GM12875 (cell line): Measurements from ENCODE around the gene ZPR1.
"Not testable (repeated sequence)": the region's sequence is repeated elsewhere in the genome, so short reads cannot be mapped to it uniquely, and the experiment has no call there.

Source experiments
- H3K4me3 ChIP-seq: one replicate; pipeline ENCODE4 v1.5.1; 2011; ENCODE audit warnings: low read depth, low read length, control low read depth
- TF ChIP-seq, protein P1 (sequence below): IDR thresholded peaks from 2 replicates; pipeline ENCODE4 v1.5.1; 2011; ENCODE audit warnings: low read depth, mild to moderate bottlenecking, control low read depth, inconsistent platforms, low read length, moderate library complexity, borderline replicate concordance; ENCODE audit not compliant: insufficient read depth

Gene ZPR1, protein sequence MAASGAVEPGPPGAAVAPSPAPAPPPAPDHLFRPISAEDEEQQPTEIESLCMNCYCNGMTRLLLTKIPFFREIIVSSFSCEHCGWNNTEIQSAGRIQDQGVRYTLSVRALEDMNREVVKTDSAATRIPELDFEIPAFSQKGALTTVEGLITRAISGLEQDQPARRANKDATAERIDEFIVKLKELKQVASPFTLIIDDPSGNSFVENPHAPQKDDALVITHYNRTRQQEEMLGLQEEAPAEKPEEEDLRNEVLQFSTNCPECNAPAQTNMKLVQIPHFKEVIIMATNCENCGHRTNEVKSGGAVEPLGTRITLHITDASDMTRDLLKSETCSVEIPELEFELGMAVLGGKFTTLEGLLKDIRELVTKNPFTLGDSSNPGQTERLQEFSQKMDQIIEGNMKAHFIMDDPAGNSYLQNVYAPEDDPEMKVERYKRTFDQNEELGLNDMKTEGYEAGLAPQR

DNA sequence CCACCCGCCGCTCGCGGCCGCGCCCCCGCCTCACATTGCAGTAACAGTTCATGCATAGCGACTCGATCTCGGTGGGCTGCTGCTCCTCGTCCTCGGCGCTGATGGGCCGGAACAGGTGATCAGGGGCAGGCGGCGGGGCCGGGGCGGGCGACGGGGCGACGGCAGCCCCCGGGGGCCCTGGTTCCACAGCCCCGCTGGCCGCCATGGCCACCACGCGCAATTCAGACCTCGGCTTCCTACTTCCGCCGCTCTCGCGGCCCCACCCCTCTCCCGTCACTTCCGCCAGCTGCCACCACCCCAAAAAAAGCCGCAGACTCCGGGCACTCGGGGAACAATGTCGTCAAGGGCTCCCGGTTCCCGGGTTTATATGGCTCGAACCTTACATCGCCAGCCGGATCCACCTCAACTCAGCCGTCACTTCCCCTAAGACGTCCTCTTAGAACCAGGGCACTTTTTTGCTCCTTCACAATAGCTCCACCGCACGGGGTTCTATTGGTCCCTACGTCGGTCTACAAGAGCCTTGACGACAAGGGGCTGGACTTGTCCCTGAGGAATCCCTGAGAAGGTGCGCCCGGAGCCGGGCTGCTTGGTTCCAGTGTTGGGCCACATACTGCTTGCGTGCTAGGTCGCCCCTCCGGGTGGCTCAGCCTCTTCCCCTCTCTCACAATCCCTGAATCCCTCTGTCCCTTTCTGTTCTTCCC is at the start of gene ZPR1:
ZPR1 (minus strand) TSS at position 238 of the 701 bp plus-strand sequence; CDS start at position 205, 33 bp downstream.
- H3K4me3 ChIP-seq = peak within 1 kb of the TSS; percentile 85
- TF ChIP-seq, protein P1, sequence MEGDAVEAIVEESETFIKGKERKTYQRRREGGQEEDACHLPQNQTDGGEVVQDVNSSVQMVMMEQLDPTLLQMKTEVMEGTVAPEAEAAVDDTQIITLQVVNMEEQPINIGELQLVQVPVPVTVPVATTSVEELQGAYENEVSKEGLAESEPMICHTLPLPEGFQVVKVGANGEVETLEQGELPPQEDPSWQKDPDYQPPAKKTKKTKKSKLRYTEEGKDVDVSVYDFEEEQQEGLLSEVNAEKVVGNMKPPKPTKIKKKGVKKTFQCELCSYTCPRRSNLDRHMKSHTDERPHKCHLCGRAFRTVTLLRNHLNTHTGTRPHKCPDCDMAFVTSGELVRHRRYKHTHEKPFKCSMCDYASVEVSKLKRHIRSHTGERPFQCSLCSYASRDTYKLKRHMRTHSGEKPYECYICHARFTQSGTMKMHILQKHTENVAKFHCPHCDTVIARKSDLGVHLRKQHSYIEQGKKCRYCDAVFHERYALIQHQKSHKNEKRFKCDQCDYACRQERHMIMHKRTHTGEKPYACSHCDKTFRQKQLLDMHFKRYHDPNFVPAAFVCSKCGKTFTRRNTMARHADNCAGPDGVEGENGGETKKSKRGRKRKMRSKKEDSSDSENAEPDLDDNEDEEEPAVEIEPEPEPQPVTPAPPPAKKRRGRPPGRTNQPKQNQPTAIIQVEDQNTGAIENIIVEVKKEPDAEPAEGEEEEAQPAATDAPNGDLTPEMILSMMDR = no peak

DNA sequence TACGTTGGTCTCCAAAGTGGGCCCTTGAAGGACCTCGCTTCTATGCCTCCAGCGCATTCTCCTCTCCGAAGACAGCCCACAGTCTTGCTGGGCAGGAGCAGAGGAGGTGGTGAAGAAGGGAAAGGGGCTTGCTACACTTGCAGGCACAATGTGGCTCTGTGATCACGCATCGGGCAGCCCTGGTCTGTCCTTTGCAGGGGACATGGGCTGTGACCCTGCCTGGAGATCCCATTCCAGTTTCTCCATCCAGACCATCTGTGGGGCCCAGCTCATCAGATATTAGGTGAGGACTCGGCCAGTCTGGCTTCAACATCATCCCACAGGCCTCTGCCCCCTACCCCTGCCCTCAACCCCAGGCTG is 48.8 kb upstream of the ZPR1 start:
- H3K4me3 ChIP-seq = no peak overlapping the region
- TF ChIP-seq, protein P1 = no peak

GRCh38 chr11:116835791-116836631 is 48.2 kb upstream of the ZPR1 start:
- peak overlapping the region; percentile 53 for H3K4me3 ChIP-seq
- TF ChIP-seq, protein P1 = peak; percentile 74

GRCh38 chr11:116835042-116835772 is 47.4 kb upstream of the ZPR1 start:
- H3K4me3 ChIP-seq = peak overlapping the region; percentile 53

DNA sequence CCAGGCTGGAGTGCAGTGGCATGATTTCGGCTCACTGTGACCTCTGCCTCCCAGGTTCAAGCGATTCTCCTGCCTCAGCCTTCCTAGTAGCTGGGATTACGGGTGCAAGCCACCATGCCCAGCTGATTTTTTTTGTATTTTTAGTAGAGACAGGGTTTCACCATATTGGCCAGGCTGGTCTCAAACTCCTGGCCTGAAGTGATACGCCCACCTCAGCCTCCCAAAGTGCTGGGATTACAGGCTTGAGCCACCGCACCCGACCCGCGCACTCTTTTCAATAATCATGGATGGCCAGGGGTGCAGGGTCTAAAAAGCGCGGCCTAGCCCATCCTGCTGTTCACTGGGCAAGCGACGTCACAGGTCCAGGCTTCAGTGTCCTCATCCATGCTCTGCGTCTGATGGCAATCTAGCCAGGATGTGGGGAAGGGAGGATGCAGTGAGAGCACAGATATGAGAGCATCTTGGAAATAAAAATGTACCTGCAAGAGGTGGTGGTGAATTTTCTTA is 46.8 kb upstream of the ZPR1 start:
- not testable (repeated sequence) for H3K4me3 ChIP-seq

More at GRCh38 chr11:116835042-116835772, 47.4 kb upstream of the ZPR1 start:
- TF ChIP-seq, protein P1 = no peak

- no peak overlapping the region for H3K4me3 ChIP-seq
- TF ChIP-seq, protein P1 = no peak
These were observed 46.2 kb upstream of the ZPR1 start for GRCh38 chr11:116833816-116834534.
